ENCODE measurements around the gene MIPEP. TPM values are rescaled to one million over a fixed set of nuclear protein-coding genes. Genes with fewer than 3 reads are reported as not detected.

Gene MIPEP
- total and polyA plus RNA-seq, 10 of the 15 experiments (the other 5 are each of a cell fraction or from before 2014, with no cell fraction given): 15.6 to 56.2 (median 29.8) TPM

DNA sequence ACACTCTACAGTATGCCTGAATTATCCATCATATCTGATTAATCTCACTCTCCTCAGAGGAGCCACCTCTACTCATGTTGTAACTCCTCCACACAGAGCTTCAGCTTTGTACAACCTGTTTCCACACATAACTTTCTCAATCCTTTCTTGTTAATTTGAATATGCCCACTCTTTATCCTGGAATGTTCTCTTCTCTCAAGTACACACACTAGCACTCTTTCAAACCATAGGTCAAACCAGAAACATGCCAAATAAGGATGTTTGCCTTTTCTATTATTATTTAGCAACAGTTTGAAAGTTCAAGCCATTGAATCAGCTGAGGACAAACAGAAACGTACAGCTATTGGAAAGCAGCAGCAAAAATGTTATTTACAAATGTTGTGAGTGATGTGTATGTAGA lies 110.3 kb downstream of the MIPEP start:
- Histone ChIP-seq H3K4me3 (no peak overlapping the region), H3K9me3 (replicated peaks; ENCODE audit: control insufficient read depth, insufficient read depth, low read length) (no peaks in the 10 kb centered on the region; the same call in 2 of the 3 replicates), H3K27ac (ENCODE audit: control insufficient read depth, insufficient read depth) (peak overlapping the region; percentile 94), H2AFZ (ENCODE audit: control insufficient read depth, low read depth, low read length) (peak overlapping the region; percentile 50), H3K4me1 (ENCODE audit: control insufficient read depth, insufficient read depth, low read length) (peaks cover 33% of the 10 kb centered on the region), H3K79me2 (ENCODE audit: control insufficient read depth, insufficient read depth, low read length) (no peaks in the 10 kb centered on the region), H3K4me2 (ENCODE audit: control insufficient read depth, insufficient read depth) (no peak overlapping the region; the same call in 1 of the 2 replicates), H4K20me1 (ENCODE audit: control insufficient read depth, insufficient read depth) (no peaks in the 10 kb centered on the region), H3K36me3 (ENCODE audit: control insufficient read depth in 2 of 2, insufficient read depth in 2 of 2, low read length in 1 of 2) (no peaks in the 10 kb centered on the region), H3K27me3 (replicated peaks in 1 of 2; ENCODE audit: control insufficient read depth in 2 of 2, insufficient read depth in 2 of 2, low read length in 1 of 2) (no peaks in the 10 kb centered on the region), H3K9ac (ENCODE audit: control insufficient read depth, insufficient read depth, low read length) (no peak overlapping the region)
- RAD21 ChIA-PET (ENCODE audit: unreplicated experiment): interaction anchor here (0.9 to 3.5 kb wide), 11 partner anchors 10 to 76 kb away, joined by 3 to 21 read pairs (median 5); no protein-coding TSS in a partner anchor
- no TSS peak for BruUV-seq (replicated peaks)
- ATAC-seq (no peak), FAIRE-seq (no peak), DNase-seq (ENCODE audit: low read depth, low spot score) (no peak)
- intact Hi-C loops (cut with micrococcal nuclease; ENCODE audit: unreplicated experiment): loop anchor here (5.0 to 10.0 kb wide), 2 partner anchors 67 to 204 kb away; partner anchors contain the start of gene TNFRSF19
- CTCF ChIA-PET: interaction anchor here (0.7 to 2.8 kb wide), 14 partner anchors 10 to 266 kb away, joined by 3 to 17 read pairs (median 4); no protein-coding TSS in a partner anchor
- TF ChIP-seq CREM (IDR thresholded peaks at IDR 0.05; ENCODE audit: low read depth): no peak
- 0 out of 4 replicates have a peak, but pooled peaks of 1 of the 2 experiments have one; percentile 17 for TF ChIP-seq SRF (IDR thresholded peaks at IDR 0.05; ENCODE audit: low read depth in 2 of 2, low read length in 2 of 2)
- TF ChIP-seq ESRRA (IDR thresholded peaks at IDR 0.05; ENCODE audit: low read length): no peak
- 93% methylated on average over 1 of the region's 1 CpG for WGBS (ENCODE audit: insufficient coverage, insufficient replicate concordance, low lambda C conversion rate, missing lambda C conversion rate)
- in situ Hi-C loops (cut with MboI): no loop called here
- POLR2A ChIA-PET: interaction anchor here (0.7 kb wide), 1 partner anchor 29 kb away, joined by 3 read pairs; no protein-coding TSS in a partner anchor
- SMC1A ChIA-PET (ENCODE audit: uncharacterized antibody, unreplicated experiment): interaction anchor here (0.8 to 3.4 kb wide), 14 partner anchors 10 to 309 kb away, joined by 3 to 27 read pairs (median 4); no protein-coding TSS in a partner anchor

DNA sequence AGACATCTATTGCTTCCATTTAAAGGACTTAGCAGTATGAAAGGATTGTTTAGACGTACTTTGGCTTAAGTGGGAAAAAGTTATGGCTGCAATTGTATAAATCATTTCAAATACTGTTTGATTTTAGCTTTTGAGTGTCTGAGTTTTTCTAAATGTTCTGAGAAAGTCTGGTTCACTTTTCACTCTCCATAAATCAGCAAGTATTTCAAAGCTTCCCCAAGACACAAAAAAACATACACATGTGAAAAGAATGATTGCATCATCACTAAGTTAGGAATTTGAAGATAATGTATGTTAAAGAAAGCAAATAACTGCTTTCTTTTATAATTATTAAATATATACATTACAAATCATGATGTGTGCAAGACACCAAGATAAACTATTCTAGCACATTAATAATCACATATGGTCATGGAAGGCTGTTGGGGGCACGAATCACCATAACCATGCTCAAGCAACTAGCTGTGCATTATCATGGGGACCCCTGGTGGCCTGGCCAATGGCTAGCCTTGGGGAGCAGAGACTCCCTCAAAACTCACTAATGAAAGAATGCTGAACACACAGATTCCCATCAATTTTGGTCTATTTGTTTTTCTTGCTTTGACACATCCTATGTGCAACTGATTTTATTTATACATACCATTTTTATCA lies 111.1 kb downstream of the MIPEP start:
- H4K20me1 ChIP-seq (ENCODE audit: control insufficient read depth, insufficient read depth): no peaks in the 10 kb centered on the region
- TF ChIP-seq FOXK2 (IDR thresholded peaks at IDR 0.05): no peak
- peak in 2 of 3 experiments; percentile 15 to 18; a peak in 1 of 6 replicates for TF ChIP-seq CTCF (IDR thresholded peaks at IDR 0.05 in 2 of 3, conservative IDR thresholded peaks at IDR 0.05 in 1 of 3; ENCODE audit: control insufficient read depth in 2 of 3, extremely low read depth in 1 of 3, insufficient read depth in 1 of 3, low read depth in 3 of 3, low read length in 3 of 3)
- peak; percentile 25; the same call in 1 of the 2 replicates for TF ChIP-seq SMC3 (IDR thresholded peaks at IDR 0.05; ENCODE audit: borderline replicate concordance, low read length)
- TF ChIP-seq RAD21 (IDR thresholded peaks at IDR 0.05; ENCODE audit: insufficient read depth, low read depth, low read length): peak; percentile 47; the same call in 1 of the 2 replicates
- ChIA-PET RAD21 (ENCODE audit: unreplicated experiment) (interaction anchor here (0.9 to 3.5 kb wide), 15 partner anchors 10 to 77 kb away, joined by 3 to 21 read pairs (median 5); no protein-coding TSS in a partner anchor), POLR2A (interaction anchor here (1.4 kb wide), 1 partner anchor 11 kb away, joined by 6 read pairs; no protein-coding TSS in a partner anchor), SMC1A (ENCODE audit: uncharacterized antibody, unreplicated experiment) (interaction anchor here (0.8 to 3.4 kb wide), 17 partner anchors 10 to 308 kb away, joined by 3 to 27 read pairs (median 5); no protein-coding TSS in a partner anchor), CTCF (interaction anchor here (0.6 to 2.8 kb wide), 19 partner anchors 11 to 266 kb away, joined by 3 to 17 read pairs (median 4); no protein-coding TSS in a partner anchor)
- FAIRE-seq (no peak), DNase-seq (ENCODE audit: low read depth, low spot score) (no peak), ATAC-seq (peak; percentile 12; the same call in 1 of the 3 replicates)
- H3K36me3 ChIP-seq (ENCODE audit: control insufficient read depth in 2 of 2, insufficient read depth in 2 of 2, low read length in 1 of 2): no peaks in the 10 kb centered on the region
- WGBS (ENCODE audit: insufficient coverage, insufficient replicate concordance, low lambda C conversion rate, missing lambda C conversion rate): 75% methylated on average over 2 of the region's 2 CpGs
- H3K27ac ChIP-seq (ENCODE audit: control insufficient read depth, insufficient read depth): peak overlapping the region; percentile 94
- no peaks in the 10 kb centered on the region; the same call in 2 of the 3 replicates for H3K9me3 ChIP-seq (replicated peaks; ENCODE audit: control insufficient read depth, insufficient read depth, low read length)
- H3K27me3 ChIP-seq (replicated peaks in 1 of 2; ENCODE audit: control insufficient read depth in 2 of 2, insufficient read depth in 2 of 2, low read length in 1 of 2): no peaks in the 10 kb centered on the region
- intact Hi-C loops (cut with micrococcal nuclease; ENCODE audit: unreplicated experiment) (loop anchor here (5.0 to 10.0 kb wide), 2 partner anchors 66 to 203 kb away; partner anchors contain the start of gene TNFRSF19), in situ Hi-C loops (cut with MboI) (no loop called here)
- no TSS peak for BruUV-seq (replicated peaks)
- no peak overlapping the region for H3K9ac ChIP-seq (ENCODE audit: control insufficient read depth, insufficient read depth, low read length)
- peak overlapping the region; percentile 19; the same call in 1 of the 2 replicates for H3K4me2 ChIP-seq (ENCODE audit: control insufficient read depth, insufficient read depth)
- no peak overlapping the region for H3K4me3 ChIP-seq
- no peak overlapping the region for H2AFZ ChIP-seq (ENCODE audit: control insufficient read depth, low read depth, low read length)
- no peaks in the 10 kb centered on the region for H3K79me2 ChIP-seq (ENCODE audit: control insufficient read depth, insufficient read depth, low read length)
- peaks cover 38% of the 10 kb centered on the region for H3K4me1 ChIP-seq (ENCODE audit: control insufficient read depth, insufficient read depth, low read length)

Measured in GM12878 (cell line).